HG03095 (cell line): ENCODE results near the gene TMEM92.
"Not testable (repeated sequence)": the region's sequence is repeated elsewhere in the genome, so short reads cannot be mapped to it uniquely, and the experiment has no call there.

Experiments
- ATAC-seq: cut with Tn5 transposase; IDR thresholded peaks from one replicate; pipeline ENCODE4 v1.9.1; 2021; ENCODE audit warnings: moderate library complexity; ENCODE audit not compliant: unreplicated experiment

Gene TMEM92

DNA sequence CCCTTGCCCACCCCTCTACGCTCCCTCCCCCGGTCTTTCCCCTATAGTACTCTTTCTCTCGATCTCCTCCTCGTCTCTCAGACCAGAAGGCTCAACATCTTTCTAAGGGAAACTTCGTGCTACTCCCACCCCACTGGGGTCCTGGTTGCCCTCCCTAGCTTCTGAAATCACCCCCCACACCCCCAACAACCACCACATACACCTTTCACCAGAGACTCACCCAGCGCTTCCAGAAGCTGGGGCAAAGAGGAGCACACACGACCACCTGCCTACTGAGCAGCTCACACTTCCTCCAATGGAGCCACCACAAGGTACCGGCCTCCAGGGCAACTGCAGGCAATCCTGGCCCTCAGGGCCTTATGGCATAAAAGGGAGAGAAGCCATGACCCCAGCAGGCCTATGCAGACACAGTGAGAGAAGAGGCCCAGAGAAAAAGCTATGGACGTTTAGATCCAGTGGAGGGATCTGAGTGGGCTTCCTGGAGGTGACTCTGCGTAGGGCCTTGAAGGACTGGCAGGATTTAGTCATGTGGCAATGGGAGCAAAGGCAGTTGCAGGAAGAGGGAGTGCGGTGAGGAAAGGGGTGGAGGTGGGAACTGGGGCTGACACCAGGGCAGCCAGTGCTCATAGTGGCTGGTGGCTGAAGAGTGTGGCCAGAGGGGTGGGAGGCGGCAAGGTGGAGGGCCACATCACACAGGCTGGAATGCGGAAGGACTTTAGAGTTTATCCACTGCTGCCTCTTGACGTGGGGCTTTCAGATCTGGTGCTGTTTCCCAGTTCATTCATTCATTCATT lies 12.1 kb upstream of the TMEM92 start:
- no peak for ATAC-seq

DNA sequence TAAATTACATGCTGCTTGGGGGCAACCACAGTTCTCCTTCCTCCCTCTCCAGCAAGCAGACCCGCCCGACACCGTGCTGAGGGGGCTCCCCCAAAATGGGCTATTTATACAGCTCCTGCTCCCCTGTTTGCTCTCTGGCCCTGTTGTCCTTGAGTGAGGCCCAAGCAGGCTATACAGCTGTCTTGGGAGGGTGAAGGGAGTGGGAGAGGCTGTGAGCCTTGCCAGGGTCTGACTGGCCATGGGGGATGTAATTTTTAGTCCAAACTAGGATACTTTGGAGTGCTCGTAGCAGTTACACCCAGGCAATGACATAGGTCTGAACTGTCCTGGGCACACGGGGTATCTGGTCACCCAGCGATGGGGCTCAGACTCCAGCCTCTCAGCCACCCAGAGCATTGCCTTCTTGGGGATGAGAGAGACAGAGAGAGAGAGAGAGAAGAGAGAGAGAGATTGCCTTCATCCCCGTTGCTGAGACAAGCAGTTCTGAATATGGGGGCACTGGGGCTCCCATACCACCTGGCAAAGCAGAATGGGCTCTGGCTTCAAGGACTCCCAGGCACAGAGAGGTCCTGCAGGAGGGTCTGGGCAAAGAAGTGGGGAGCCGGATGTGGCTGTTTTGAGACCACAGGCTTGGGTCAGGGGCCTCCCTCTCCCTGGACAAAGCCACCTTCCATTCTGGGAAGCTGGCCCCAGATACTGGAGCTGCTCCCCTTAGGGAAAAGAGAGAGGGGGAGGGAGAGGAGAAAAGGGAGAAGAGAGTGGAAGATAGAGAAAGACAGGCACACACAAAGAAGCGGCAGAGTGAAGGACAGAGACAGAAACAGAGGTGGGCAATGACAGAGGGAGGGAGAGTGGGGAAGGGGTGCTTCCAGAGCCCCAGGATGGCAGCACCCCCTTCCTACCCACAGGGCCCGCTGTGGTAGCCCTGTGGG lies 10.7 kb upstream of the TMEM92 start:
- ATAC-seq: no peak

DNA sequence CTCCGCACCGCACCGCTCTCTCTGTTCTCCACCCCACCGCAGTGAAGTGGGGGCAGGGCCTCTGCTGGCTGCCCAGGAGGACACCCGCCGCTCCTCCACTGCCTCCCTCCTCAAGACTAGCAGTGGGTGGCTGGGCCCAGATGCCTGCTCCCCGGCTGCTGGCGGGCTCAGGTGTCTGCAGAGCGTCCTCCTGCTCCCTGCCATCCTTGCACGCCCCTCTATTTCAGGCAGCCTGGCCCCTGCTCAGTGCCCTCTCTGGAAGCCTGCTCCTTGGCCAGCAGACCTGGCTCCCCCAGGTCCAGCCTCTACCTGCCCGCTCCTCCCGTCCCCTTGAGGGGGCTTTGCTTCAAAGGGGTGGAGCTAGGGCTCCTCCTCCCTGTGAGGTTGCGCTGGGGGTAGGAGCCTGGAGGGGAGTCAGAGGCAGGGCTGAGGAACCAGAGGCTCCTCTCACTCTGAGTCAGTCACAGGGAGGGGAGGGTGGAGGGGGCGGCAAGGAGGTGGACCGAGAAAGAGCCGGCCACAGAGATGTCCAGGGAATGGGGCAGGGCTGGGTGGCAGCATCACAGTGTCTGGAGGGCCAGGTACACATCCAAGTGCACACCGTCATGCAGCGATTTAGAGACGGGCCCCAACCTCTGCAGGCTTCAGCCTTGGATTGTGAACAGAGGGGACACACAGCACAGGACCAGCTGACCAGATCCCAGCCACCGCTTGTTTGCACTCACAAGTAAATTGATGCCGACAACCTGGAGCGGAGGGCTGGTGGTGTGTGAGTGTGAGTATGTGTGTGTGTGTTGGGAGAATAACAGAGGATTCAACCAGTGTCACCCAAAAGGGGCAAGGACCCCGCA lies 9.8 kb upstream of the TMEM92 start:
- ATAC-seq: no peak

DNA sequence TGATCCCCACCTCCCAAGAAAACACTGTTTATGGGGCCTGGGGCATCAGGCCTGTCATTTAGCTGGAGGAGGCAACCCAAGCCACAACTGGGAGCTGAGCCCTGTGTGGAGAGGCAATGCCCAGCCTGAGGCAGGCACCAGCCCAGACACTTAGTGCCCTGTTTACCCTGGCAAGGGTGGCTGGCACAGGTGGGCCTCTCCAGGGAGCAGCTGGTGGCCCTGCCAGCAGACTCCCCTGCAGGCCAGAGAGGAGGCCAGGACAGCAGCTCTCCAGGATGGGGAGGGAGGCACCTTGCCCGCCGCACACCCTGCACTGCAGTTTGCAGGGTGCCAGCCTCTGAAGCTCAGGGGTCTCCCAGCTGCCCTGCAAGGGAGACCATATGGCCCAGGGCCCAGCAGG lies 9.1 kb upstream of the TMEM92 start:
- ATAC-seq: no peak

DNA sequence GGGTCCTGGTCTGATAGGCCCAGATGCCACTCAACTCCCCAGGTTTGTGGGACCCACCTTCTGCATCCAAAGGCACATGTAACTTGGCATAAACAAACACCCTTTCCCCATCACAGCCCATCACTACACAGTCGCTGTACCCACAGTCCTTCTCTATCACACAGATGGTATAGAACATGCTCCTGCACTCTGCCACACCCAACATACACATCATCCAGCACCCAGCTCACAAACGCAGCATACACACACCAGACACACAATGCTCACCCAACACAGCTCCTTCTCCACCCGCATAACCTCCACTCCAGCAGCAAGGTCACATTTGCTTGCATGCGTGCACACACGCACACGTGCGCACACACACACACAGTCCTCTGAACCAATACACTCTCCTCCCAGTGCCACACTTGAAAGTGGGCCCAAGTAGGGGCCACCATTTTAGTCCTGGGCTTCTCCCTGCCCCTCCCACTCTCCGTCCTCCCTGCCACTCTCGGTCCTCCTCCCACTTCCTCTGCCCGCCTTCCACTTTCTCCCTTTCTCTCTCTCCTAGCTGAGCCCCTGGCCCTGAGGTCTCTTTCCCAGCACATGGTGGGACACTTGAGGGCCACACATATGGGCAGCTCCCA lies 8.5 kb upstream of the TMEM92 start:
- no peak for ATAC-seq

DNA sequence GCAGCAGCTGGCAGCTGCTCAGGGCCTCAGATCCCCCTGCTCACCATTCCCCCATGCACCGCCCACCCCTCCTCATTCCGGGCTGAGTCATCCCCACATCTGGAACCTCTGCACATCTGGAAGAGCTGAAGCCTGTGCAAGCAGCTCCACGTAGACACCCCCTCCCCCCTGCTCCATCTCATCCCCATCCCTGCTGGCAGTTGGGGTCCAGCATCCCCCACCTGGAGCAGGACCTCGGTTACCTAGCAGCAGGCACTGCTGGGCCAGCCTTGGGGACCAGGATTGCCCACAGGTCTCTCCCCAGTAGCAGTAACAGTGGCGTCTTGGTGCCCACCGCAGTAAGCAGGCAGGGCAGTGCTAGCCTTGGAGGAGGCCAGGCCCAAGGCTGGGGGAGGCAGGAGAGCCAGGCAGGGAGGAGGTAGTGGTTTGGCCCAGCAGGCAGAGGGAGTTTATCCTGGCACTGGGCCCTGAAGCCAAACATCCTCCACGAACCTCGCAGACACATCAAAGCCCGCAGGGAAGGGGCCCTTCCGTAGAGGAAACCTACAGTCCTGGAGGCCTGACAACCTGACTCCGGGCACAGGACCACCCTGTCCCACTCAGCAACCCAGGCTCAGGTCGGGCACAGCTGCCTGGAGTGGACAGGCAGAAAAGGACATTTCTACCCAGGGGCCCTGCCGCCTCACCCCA lies 7.7 kb upstream of the TMEM92 start:
- no peak for ATAC-seq

DNA sequence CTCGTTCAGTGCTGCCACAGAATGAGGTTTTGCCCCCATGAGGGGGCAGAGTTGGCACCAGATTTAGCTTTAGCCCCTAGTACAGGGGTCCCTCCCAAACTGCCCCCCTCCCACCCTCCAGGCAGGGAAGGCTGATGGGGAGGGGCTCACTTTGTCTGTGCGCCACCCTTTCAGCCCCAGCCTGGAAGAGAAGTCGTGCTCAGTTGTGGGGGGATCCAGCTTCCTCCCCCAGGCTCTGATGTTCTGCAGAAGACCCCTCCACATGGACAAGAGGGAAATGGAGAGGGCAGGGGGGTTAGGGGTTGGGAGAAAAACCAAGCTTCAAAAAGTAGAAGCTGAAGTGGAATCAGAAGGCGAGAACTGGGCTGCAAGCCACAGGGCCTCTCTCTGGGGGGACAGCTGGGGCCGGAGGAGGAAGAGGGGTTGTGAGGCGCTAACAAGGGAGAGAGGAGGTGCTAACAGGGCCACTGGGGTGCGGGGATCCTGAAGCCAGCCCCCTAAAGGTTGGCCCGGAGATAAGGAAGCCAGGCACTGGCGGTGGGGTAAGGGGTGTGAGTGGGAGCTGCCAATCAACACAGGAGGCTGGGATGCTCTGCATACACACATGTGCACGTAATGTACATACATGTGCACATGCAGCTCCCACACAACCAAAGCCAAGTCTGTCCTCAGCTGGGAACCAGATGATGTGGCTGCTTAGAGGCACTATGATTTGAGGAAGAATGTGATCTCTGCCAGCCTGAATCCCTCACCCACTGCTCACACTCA lies 7.0 kb upstream of the TMEM92 start:
- no peak for ATAC-seq

GRCh38 chr17:50268026-50268425 lies 6.2 kb upstream of the TMEM92 start:
- ATAC-seq: no peak

GRCh38 chr17:50268743-50269275 lies 5.5 kb upstream of the TMEM92 start:
- no peak for ATAC-seq

- ATAC-seq: no peak
Observed at GRCh38 chr17:50269477-50270434, 4.5 kb upstream of the TMEM92 start.

DNA sequence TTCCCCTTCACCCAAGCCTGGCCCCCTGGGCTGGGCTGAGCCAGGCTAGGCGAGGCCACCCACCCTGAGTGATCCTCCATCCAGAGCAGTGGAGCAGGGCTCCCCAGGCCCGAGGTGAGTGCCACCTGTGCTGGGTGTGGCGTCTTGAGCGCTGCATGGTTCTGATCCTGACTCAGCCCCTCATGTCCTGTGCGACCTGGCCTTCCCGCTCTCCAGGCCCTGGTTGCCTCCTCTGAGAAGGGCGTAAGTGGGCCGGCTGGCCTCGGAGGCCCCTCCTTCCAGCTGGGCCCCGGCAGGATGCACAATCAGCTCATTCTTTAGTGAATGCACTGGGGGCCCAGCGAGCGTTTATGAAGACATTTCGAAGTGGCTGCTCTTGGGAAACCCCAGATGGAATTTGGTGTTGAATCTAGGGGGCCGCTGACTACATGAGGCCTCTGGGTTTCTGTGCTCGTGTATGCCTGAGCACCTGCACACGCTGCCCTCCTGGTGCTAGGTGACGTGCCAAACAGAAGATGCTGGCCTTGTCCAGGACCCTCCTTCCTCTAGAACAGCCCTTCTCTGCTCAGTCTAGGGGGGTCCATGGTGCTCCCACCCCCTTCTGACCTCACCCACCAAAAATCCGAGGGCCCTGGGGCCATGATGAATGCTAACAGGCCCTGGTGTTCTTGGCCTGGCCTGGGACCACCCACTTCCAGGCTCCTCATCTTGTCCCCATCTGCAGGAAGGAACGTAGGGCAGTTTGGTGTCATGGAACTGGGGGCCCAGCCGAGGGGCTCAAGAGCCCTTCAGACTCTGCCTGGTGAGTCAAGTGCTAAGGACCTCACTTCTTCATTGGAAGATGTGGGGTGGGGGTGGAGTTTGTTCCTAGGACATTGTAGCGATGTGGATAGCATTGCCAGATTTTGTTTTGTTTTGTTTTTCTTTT lies 3.6 kb upstream of the TMEM92 start:
- no peak for ATAC-seq

- ATAC-seq: not testable (repeated sequence)
Observed at GRCh38 chr17:50271363-50271750, 2.9 kb upstream of the TMEM92 start.

- no peak for ATAC-seq
Observed at GRCh38 chr17:50272246-50272645, 2.0 kb upstream of the TMEM92 start.

- no peak for ATAC-seq
Observed at GRCh38 chr17:50272711-50273653, 1.3 kb upstream of the TMEM92 start.

- ATAC-seq: no peak
Observed at GRCh38 chr17:50273654-50274040, 619 bp upstream of the TMEM92 start.

GRCh38 chr17:50274897-50275221 lies 593 bp downstream of the TMEM92 start:
- ATAC-seq: no peak
